Adrenal gland (tissue), 5 donors: ENCODE results near the gene DIP2C.

Experiments
- CTCF ChIP-seq, 6 experiments: fragments of 450-650 bp in 4 of 6; fragments of 200-600 bp in 2 of 6; sonication (generic) in 1 of 6; IDR thresholded peaks; 1 replicate in 5 of 6; 2 replicates in 1 of 6; pipeline versions ENCODE4 v1.5.1 to v1.8.0; 2016 to 2021; ENCODE audit warnings: antibody characterized with exemption in 6 of 6, mild to moderate bottlenecking in 2 of 6, moderate library complexity in 1 of 6
- POLR2A ChIP-seq, 2 donors: fragments of 450-650 bp; IDR thresholded peaks; one replicate each; pipeline ENCODE4 v1.6.1; 2017; ENCODE audit warnings: antibody characterized with exemption in 2 of 2, mild to moderate bottlenecking in 2 of 2, moderate library complexity in 1 of 2
- donor health status: DM: no; HTN: no; CAD: no.

GRCh38 chr10:422675-423074 lies 266.8 kb downstream of the DIP2C start:
- TF ChIP-seq CTCF (IDR thresholded peaks at IDR 0.05) (no peak), POLR2A (IDR thresholded peaks at IDR 0.05) (no peak)
